IPS DF 4.7 (cell line): ENCODE results near the gene SLC25A36.
A peak's percentile ranks its signal among the peaks of the same experiment; 100 is the strongest.
"Not testable (repeated sequence)": the region's sequence is repeated elsewhere in the genome, so short reads cannot be mapped to it uniquely, and the experiment has no call there.

ENCODE experiments used
- DNase-seq: peaks from one replicate; pipeline ENCODE4 v3.0.0-alpha.2; 2013; ENCODE audit warnings: low spot score; ENCODE audit errors: extremely low read depth

The SLC25A36 gene

GRCh38 chr3:140931016-140931454 lies 10.6 kb upstream of the SLC25A36 start:
- peak; percentile 14 for DNase-seq

DNA sequence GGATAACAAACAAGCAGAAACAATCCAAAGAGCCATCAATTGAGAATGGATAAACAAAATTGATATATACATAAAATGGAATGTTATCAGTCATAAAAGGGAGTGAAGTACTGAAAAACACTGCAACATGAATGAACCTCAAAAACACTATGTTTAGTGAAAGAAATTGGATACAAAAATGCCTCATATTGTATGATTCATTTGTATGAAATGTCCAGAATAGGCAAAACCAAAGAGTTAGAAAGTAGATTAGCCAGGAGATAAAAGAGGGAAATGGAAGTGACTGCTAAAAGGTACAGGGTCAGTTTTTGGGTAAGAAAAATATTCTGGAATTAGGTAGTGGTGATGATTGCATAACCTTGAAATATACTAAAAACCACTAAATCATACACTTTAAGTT lies 9.8 kb upstream of the SLC25A36 start:
- no peak for DNase-seq

DNA sequence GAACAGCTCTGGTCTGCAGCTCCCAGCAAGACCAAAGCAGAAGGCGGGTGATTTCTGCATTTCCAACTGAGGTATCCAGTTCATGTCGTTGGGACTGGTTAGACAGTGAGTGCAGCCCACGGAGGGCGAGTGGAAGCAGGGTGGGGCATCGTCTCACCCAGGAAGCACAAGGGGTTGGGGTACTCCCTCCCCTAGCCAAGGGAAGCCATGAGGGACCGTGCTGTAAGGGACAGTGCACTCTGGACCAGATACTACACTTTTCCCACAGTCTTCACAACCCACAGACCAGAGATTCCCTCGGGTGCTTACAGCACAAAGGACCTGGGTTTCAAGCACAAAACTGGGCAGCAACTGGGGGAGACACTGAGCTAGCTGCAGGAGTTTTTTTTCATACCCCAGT lies 8.5 kb upstream of the SLC25A36 start:
- no peak for DNase-seq

DNA sequence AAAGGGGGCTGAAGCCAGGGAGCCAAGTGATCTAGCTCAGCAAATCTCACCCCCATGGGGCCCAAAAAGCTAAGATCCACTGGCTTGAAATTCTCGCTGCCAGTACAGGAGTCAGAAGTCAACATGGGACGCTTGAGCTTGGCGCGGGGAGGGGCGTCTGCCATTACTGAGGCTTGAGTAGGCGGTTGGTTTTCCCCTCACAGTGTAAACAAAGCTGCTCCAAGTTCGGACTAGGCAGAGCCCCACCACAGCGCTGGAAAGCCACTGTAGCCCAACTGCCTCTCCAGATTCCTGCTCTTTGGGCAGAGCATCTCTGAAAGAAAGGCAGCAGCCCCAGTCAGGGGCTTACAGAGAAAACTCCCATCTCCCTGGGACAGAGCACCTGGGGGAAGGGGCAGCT lies 8.1 kb upstream of the SLC25A36 start:
- no peak for DNase-seq

DNA sequence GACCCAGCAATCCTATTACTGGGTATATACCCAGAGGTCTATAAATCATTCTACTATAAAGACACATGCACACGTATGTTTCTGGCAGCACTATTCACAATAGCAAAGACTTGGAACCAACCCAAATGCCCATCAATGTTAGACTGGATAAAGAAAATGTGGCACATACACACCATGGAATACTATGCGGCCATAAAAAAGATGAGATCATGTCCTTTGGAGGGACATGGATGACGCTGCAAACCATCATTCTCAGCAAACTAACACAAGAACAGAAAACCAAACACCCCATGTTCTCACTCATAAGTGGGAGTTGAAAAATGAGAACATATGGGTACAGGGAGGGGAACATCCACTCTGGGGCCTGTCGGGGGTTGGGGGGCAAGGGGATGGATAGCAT lies 2.3 kb upstream of the SLC25A36 start:
- not testable (repeated sequence) for DNase-seq

GRCh38 chr3:140941090-140941433 lies 574 bp upstream of the SLC25A36 start:
- DNase-seq: no peak

DNA sequence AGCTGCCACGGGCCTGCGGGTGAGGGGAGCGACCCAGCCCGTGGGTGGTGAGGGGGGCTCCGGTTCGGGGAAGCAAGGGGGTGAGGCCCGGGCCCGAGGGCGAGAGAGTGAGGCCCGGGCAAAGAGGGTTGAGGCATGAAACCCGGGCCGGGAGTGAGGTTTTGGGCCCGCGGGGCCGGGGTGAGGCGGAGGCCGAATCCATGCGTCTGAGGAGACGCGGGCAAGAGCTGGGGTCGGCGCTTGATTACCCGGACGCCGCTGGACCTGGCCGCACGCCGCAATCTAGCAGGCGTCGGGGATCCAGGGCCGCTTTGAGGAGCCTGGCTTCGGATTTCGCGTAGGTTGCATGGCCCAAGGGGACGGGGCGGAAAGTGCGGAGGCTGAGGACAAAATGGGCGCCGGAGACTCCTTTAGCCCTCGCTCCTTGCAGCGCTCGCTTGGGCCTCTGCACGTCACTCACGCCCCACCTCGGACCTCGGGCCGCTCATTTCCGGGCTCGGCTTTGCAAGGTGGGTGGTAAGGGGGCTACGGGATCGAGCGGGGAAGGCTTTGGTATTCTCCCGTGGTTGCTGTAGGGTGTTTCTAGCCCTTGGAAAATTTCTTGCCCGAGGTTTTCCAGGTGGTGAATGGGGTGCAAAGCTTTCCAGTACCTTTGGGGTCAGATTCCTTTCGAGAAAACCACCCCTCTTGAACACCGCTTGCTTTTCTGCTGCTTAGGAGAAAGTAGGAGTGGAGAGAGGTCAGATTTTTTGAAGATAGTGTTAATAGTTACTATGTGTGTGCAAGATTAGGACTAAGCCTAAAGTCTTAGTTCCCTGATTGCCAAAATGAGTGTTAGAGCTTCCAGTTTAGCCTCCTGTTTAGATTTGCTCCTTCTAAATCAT lies 827 bp downstream of the SLC25A36 start:
- no peak for DNase-seq

DNA sequence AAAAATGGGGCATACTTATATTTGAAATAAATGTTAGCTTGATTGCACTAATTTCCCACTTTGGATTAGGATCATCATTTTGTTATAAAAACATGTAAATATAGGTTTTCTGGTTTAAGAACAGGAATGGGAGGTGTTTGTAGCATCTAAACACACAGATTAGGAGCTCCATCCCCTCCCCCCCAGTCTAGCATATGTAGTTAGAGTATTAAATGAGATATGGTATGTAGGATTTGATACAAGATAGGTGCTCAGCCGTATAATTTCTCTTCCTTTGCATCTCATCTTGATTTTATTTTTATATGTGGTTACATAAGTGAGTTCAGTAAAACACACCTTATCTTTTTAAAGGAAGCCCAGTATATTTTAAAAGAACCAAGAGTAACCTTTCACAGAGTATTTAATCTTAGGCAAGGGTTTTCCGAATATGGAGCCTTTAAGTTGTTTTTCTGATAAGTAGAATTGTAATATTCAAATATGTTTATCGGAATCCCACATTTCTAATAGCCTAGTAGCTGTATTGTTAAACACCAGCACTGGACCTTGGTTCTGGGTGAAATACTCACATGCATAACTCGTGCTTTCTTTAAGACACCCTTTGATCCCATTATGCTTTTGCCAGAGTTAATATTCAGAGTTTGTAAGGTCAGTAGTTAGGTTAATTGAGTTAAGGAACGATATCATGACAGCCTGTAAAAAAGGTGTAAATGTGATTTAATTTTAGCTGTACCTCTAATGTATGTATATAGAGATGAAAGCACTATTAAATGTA lies 2.3 kb downstream of the SLC25A36 start:
- DNase-seq: no peak

DNA sequence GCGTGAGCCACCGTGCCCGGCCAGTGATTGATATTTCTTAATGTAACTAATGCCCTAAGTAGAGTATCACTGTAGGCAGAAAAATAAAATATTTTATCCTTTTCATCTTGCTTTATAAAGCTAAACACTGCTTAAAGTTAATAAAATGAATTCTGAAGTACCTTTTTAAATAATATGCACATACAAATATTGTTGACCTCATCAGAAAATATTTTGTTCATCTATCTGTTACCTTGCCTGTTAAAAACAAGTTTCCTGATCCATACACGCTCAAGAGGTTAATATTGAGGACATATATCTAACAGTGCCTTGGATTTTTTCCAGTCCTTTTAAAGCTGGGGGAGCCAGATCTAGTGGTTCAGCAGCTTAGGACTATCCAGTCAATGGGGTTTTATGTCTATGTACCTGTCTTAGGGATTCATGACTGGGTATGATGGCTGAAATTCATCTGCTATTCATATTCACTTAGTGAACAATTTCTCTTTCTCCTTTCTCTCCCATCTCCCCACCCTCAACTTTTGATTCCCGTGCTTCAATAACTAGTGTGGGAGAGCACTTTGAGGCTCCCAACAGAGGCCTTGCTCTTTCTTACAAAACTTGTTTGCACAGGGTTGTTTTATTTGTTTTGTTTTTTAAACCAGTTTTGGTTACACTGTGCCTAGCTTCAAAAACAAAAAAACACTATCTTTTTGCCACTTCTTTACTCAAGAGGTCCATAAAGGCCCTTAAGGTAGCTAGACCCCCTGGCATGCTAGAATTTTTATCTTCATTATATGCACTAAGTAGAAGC lies 7.0 kb downstream of the SLC25A36 start:
- no peak for DNase-seq

DNA sequence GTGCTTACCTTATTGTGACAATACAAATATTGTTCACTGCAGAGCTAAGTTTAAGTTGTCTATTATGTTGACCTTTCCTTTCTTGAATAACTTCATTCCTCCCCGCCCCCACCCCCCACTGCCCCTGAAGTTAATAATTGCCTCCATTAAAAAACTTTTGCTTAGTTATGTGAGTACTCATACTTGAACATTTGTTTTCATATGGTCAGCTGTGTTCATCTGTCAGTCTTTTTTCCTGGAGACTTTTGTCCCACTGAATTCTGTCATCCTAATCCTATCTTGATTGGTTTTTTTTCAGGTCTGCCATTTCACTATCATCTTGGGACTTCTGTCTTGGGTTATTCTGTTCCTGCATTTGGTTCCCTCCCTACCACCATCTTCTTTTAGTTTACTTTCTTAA lies 8.5 kb downstream of the SLC25A36 start:
- DNase-seq: no peak

DNA sequence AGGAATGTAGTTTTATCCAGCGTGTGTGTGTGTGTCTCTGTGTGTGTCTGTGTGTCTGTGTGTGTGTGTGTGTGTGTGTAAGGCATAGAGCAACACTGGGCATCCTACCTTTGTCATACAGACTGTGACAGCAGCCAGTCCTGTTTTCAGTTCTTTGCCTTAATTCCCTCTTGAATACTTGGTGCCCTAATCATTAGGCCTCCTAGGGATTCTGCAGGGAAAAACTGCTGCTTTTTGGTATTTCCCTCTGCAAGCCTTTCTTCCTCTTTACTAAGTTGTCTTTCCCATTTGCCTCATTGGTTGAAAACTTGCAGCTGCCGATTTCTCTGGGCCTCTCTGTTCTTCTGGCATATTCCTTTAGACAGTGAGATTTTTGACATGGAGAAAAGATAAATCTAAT lies 9.2 kb downstream of the SLC25A36 start:
- no peak for DNase-seq

GRCh38 chr3:140951750-140952149 lies 10.1 kb downstream of the SLC25A36 start:
- DNase-seq: not testable (repeated sequence)

- DNase-seq: no peak
Measured at GRCh38 chr3:140953028-140953960, 11.7 kb downstream of the SLC25A36 start.

- DNase-seq: no peak
Measured at GRCh38 chr3:140954576-140954975, 12.9 kb downstream of the SLC25A36 start.

DNA sequence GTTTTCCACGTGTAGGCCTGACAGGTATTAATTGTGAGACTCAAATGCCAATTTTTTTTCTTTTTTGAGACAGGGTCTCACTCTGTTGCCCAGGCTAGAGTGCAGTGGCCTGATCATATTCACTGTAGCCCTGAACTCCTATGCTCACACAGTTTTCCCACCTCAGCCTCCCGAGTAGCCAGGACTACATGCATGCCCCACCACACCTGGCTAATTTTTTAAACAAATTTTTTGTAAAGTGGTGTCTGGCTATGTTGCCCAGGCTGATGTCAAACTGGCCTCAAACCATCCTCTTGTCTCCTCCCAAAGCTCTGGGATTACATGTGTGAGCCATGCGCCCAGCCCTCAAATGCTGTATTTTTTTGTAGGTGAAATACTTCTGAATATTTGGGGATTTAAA lies 14.0 kb downstream of the SLC25A36 start:
- DNase-seq: no peak

- no peak for DNase-seq
Measured at GRCh38 chr3:140956058-140956835, 14.6 kb downstream of the SLC25A36 start.

- DNase-seq: no peak
Measured at GRCh38 chr3:140972833-140973232, 31.2 kb downstream of the SLC25A36 start.

- no peak for DNase-seq
Measured at GRCh38 chr3:140974900-140975299, 33.3 kb downstream of the SLC25A36 start.

GRCh38 chr3:140980663-140981062 lies 39.0 kb downstream of the SLC25A36 start:
- no peak for DNase-seq

DNA sequence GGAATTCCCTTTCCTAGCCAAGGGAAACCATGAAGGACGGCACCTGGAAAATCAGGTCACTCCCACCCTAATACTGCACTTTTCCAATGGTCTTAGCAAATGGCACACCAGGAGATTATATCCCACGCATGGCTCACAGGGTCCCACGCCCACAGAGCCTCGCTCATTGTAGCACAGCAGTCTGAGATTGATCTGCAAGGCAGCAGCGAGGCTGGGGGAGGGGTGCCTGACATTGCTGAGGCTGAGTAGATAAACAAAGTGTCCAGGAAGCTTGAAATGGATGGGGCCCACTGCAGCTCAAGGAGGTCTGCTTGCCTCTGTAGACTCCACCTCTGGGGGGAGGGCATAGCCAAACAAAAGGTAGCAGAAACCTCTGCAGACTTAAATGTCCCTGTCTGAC lies 46.2 kb downstream of the SLC25A36 start:
- DNase-seq: not testable (repeated sequence)
